ENCODE measurements around the gene CDC26. TPM values are rescaled to one million over a fixed set of nuclear protein-coding genes. Genes with fewer than 3 reads are reported as not detected.

CDC26 gene
- total RNA-seq, 1 donor from 2014 or later, result 27.7 TPM

DNA sequence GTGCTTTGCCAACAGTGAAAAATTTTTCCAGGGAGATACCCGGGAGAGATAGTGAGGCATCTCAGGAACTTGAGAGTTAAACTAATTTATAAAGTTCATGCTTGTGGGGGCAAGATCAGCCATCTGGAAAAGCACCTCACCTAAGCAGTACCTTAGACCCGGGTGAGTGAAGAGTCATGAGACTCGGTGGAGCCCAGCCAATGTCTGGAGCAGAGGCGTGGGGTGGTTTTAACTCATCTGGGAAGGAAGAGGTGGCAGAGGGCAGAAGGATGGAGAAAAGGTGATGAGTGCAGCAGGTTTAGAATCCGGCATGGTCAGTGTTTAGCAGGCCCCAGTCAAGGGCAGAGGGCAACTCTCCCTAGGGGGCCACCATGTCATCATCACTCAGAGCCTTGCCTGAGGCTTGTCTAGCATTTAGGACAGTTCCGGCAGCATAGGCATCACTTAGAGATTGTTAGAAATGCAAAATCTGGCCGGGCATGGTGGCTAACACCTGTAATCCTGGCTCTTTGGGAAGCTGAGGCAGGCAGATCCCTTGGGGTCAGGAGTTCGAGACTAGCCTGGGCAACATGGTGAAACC, 32.1 kb upstream of the CDC26 start:
- Mint-ChIP-seq H3K9me3 (no peaks in the 10 kb centered on the region), H3K4me1 (no peaks in the 10 kb centered on the region), H3K4me3 (no peak overlapping the region), H3K27me3 (ENCODE audit: low read depth) (no peaks in the 10 kb centered on the region), H3K36me3 (no peaks in the 10 kb centered on the region), H3K27ac (no peak overlapping the region)
- no peak for DNase-seq (ENCODE audit: low spot score in 2 of 2, unreplicated experiment in 2 of 2)
- TF ChIP-seq, protein P1, sequence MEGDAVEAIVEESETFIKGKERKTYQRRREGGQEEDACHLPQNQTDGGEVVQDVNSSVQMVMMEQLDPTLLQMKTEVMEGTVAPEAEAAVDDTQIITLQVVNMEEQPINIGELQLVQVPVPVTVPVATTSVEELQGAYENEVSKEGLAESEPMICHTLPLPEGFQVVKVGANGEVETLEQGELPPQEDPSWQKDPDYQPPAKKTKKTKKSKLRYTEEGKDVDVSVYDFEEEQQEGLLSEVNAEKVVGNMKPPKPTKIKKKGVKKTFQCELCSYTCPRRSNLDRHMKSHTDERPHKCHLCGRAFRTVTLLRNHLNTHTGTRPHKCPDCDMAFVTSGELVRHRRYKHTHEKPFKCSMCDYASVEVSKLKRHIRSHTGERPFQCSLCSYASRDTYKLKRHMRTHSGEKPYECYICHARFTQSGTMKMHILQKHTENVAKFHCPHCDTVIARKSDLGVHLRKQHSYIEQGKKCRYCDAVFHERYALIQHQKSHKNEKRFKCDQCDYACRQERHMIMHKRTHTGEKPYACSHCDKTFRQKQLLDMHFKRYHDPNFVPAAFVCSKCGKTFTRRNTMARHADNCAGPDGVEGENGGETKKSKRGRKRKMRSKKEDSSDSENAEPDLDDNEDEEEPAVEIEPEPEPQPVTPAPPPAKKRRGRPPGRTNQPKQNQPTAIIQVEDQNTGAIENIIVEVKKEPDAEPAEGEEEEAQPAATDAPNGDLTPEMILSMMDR (IDR thresholded peaks at IDR 0.05; ENCODE audit: unreplicated experiment), result no peak

DNA sequence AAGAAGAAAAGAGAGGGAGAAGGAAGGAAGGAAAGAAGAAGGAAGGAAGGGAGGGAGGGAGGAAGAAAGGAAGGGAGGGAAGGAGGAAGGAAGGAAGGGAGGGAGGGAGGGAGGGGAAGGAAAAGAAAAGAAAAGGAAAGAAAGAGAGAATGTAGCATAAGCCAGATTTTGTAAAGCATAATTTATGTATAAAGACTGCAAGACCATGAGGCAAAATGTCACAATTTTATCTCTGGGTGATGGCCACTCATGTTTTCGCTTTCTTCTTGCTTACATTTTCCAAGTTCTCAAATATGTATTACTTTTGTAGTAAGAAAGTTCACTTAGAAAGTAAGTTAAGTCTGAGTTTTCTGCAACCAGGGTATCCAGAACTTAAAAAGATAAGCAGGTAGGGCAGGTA, 31.2 kb upstream of the CDC26 start:
- Mint-ChIP-seq H3K36me3 (no peaks in the 10 kb centered on the region), H3K27me3 (ENCODE audit: low read depth) (no peaks in the 10 kb centered on the region), H3K4me3 (no peak overlapping the region), H3K4me1 (no peaks in the 10 kb centered on the region), H3K27ac (no peak overlapping the region), H3K9me3 (no peaks in the 10 kb centered on the region)
- no peak for DNase-seq (ENCODE audit: low spot score in 2 of 2, unreplicated experiment in 2 of 2)
- TF ChIP-seq, protein P1 (IDR thresholded peaks at IDR 0.05; ENCODE audit: unreplicated experiment), result no peak

DNA sequence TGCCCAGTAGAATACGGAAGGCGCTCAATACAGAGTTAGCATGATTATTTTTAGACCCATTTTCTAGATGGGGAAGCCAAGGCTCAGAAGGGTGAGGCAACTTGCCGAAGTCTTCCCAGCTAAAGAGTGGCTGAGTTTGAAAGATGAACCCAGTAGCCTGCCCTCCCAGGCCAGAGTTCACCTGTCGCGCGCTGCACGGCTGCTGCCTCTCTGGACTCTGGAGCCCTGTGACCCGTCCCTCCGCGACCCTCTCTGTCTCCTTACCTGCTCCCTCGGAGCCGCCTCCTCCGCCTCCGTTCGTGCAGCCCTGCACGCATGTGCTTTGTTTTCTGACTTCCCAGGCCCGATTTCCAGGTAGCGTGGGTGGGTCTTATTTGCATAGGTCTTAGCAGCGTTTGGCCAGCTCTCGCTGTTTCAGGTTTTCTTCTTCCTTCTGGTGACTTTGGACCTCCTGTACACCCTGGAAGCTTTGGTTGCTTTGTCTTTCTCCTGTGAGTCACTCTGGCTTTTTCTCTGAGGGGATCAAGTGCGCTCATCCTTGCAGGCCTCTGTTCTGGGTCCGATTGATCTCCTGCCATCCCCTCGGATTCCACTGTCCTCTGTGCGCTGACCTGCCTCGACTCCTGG, 27.5 kb upstream of the CDC26 start, which contains the start of gene RNF183:
Gene RNF183 (minus strand): TSS at position 585 of the 627 bp plus-strand sequence. CDS start 5,192 bp downstream, outside the sequence.
- peaks cover 3% of the 10 kb centered on the region for H3K27me3 Mint-ChIP-seq (ENCODE audit: low read depth)
- no peak for DNase-seq (ENCODE audit: low spot score in 2 of 2, unreplicated experiment in 2 of 2)
- H3K4me3 Mint-ChIP-seq, result no peak within 1 kb of the TSS
- peaks cover 9% of the 10 kb centered on the region for H3K4me1 Mint-ChIP-seq
- TF ChIP-seq, protein P1 (IDR thresholded peaks at IDR 0.05; ENCODE audit: unreplicated experiment), result no peak
- no peaks in the 10 kb centered on the region for H3K9me3 Mint-ChIP-seq
- H3K36me3 Mint-ChIP-seq, result no peaks in the 10 kb centered on the region
- H3K27ac Mint-ChIP-seq, result no peak within 1 kb of the TSS

DNA sequence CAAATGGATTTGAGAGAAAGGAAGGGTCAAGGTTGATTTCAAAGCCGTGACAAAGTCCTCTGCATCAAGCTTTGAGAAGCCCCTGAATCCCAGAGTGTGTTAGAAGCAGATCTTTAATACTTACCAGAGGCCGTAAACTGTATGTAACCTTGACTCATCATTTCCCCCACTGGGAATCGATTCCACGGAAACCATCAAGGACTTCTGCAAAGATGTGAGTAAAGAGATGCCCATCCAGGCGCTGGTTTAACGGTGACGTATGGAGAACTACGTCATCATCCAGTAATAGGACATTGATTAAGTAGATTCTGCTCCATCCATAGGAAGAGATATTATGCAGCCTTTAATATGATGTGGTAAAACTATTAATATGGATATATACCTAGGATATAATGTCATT, 26.2 kb upstream of the CDC26 start:
- Mint-ChIP-seq H3K9me3 (no peaks in the 10 kb centered on the region), H3K27me3 (ENCODE audit: low read depth) (peaks cover 3% of the 10 kb centered on the region), H3K36me3 (no peaks in the 10 kb centered on the region), H3K27ac (no peak overlapping the region), H3K4me3 (no peak overlapping the region), H3K4me1 (peaks cover 9% of the 10 kb centered on the region)
- no peak for DNase-seq (ENCODE audit: low spot score in 2 of 2, unreplicated experiment in 2 of 2)
- TF ChIP-seq, protein P1 (IDR thresholded peaks at IDR 0.05; ENCODE audit: unreplicated experiment), result no peak

DNA sequence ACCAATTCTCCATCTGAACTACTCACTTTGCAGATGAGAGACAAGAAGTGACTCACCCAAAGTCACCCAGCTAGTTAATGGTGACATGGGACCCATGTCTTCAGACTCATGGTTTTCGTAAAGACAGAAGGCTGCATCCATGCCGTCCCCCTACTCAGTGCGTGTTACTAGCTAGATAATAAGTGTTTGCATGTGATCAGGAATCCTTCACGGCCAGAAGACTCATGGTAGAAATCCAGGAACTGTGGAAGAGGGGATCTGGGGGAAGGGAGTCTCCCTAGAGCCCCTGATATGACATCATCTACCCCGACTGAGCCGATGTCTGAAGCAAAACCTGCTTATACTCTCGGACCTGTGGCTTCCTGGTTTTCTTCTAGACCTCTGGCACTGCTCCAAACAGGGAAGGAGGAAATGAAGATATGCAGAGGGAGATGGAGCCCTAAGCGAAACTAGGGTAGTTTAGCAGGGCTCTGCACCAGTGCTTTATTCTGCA, 24.5 kb upstream of the CDC26 start:
- no peaks in the 10 kb centered on the region for H3K36me3 Mint-ChIP-seq
- peak overlapping the region; percentile 5 for H3K4me3 Mint-ChIP-seq
- peaks cover 3% of the 10 kb centered on the region for H3K27me3 Mint-ChIP-seq (ENCODE audit: low read depth)
- H3K27ac Mint-ChIP-seq, result peak overlapping the region; percentile 66
- no peaks in the 10 kb centered on the region for H3K9me3 Mint-ChIP-seq
- TF ChIP-seq, protein P1 (IDR thresholded peaks at IDR 0.05; ENCODE audit: unreplicated experiment), result no peak
- H3K4me1 Mint-ChIP-seq, result peaks cover 9% of the 10 kb centered on the region
- DNase-seq (ENCODE audit: low spot score in 2 of 2, unreplicated experiment in 2 of 2), result no peak

Measured in mesothelial cell of epicardium (in vitro differentiated cells).